Glutamatergic neuron (in vitro differentiated cells): ENCODE results near the gene PLEKHA6. TPM values are rescaled to one million over a fixed set of nuclear protein-coding genes. Genes with fewer than 3 reads are reported as not detected.

ENCODE experiments used
- DNase-seq: peaks from one replicate; pipeline ENCODE4 v3.0.0; 2022
- H3K27ac Mint-ChIP-seq: one replicate; pipeline ENCODE4 v1.8.0; 2020; ENCODE audit warnings: mild to moderate bottlenecking, mixed read lengths, inconsistent platforms; ENCODE audit not compliant: unreplicated experiment
- H3K27me3 Mint-ChIP-seq: one replicate; pipeline ENCODE4 v1.8.0; 2020; ENCODE audit warnings: mild to moderate bottlenecking, moderate library complexity, mixed read lengths, inconsistent platforms; ENCODE audit not compliant: unreplicated experiment
- H3K36me3 Mint-ChIP-seq: one replicate; pipeline ENCODE4 v1.8.0; 2020; ENCODE audit warnings: mild to moderate bottlenecking, mixed read lengths, inconsistent platforms; ENCODE audit not compliant: unreplicated experiment
- H3K4me1 Mint-ChIP-seq: one replicate; pipeline ENCODE4 v1.8.0; 2020; ENCODE audit warnings: mild to moderate bottlenecking, low read depth, mixed read lengths, inconsistent platforms; ENCODE audit not compliant: unreplicated experiment
- H3K4me3 Mint-ChIP-seq: one replicate; pipeline ENCODE4 v1.8.0; 2020; ENCODE audit warnings: mild to moderate bottlenecking, mixed read lengths, inconsistent platforms; ENCODE audit not compliant: unreplicated experiment
- H3K9me3 Mint-ChIP-seq: one replicate; pipeline ENCODE4 v1.8.0; 2020; ENCODE audit warnings: mild to moderate bottlenecking, moderate library complexity, mixed read lengths, inconsistent platforms; ENCODE audit not compliant: unreplicated experiment
- CTCF ChIP-seq: fragments of 200-600 bp; sonication (generic); IDR thresholded peaks from one replicate; pipeline ENCODE4 v1.5.0; 2021; ENCODE audit not compliant: partially characterized antibody, unreplicated experiment
- total RNA-seq: library from RNA; stranded (reverse); fragmentation: NEBNext Ultra II Directional; extraction: Animal tissue kit (Norgen Biotek cat#: 25700); gene quantifications from one replicate; pipeline ENCODE4 v1.2.1, GENCODE V29; 2021; ENCODE audit not compliant: unreplicated experiment

Gene PLEKHA6
- total RNA-seq, 1 donor from 2014 or later: 72.7 TPM

GRCh38 chr1:204357551-204358490, 1.9 kb downstream of the PLEKHA6 start:
- peaks cover 16% of the 10 kb centered on the region for H3K27me3 Mint-ChIP-seq
- peaks cover 16% of the 10 kb centered on the region for H3K9me3 Mint-ChIP-seq
- H3K36me3 Mint-ChIP-seq: no peaks in the 10 kb centered on the region
- H3K4me3 Mint-ChIP-seq: peak overlapping the region; percentile 88
- TF ChIP-seq CTCF: no peak
- DNase-seq: peak; percentile 82
- peaks cover 27% of the 10 kb centered on the region for H3K4me1 Mint-ChIP-seq
- peak overlapping the region; percentile 99 for H3K27ac Mint-ChIP-seq

- Mint-ChIP-seq H3K4me1 (peaks cover 25% of the 10 kb centered on the region), H3K36me3 (no peaks in the 10 kb centered on the region), H3K9me3 (peaks cover 16% of the 10 kb centered on the region), H3K27me3 (peaks cover 15% of the 10 kb centered on the region), H3K4me3 (peak overlapping the region; percentile 88), H3K27ac (peak overlapping the region; percentile 99)
- no peak for DNase-seq
- no peak for TF ChIP-seq CTCF
Measured at GRCh38 chr1:204356997-204357396, 2.7 kb downstream of the PLEKHA6 start.

GRCh38 chr1:204355913-204356312, 3.8 kb downstream of the PLEKHA6 start:
- Mint-ChIP-seq H3K36me3 (no peaks in the 10 kb centered on the region), H3K4me3 (peak overlapping the region; percentile 12), H3K27ac (peak overlapping the region; percentile 70), H3K27me3 (peaks cover 19% of the 10 kb centered on the region), H3K4me1 (peaks cover 28% of the 10 kb centered on the region), H3K9me3 (peaks cover 17% of the 10 kb centered on the region)
- TF ChIP-seq CTCF: no peak
- no peak for DNase-seq

GRCh38 chr1:204354579-204354978, 5.2 kb downstream of the PLEKHA6 start:
- no peaks in the 10 kb centered on the region for H3K36me3 Mint-ChIP-seq
- peaks cover 17% of the 10 kb centered on the region for H3K27me3 Mint-ChIP-seq
- H3K4me3 Mint-ChIP-seq: no peak overlapping the region
- DNase-seq: no peak
- TF ChIP-seq CTCF: no peak
- H3K27ac Mint-ChIP-seq: no peak overlapping the region
- peaks cover 11% of the 10 kb centered on the region for H3K9me3 Mint-ChIP-seq
- H3K4me1 Mint-ChIP-seq: peaks cover 34% of the 10 kb centered on the region

GRCh38 chr1:204353213-204353910, 6.4 kb downstream of the PLEKHA6 start:
- no peak overlapping the region for H3K4me3 Mint-ChIP-seq
- H3K27ac Mint-ChIP-seq: no peak overlapping the region
- peaks cover 11% of the 10 kb centered on the region for H3K27me3 Mint-ChIP-seq
- peaks cover 11% of the 10 kb centered on the region for H3K9me3 Mint-ChIP-seq
- TF ChIP-seq CTCF: no peak
- peaks cover 35% of the 10 kb centered on the region for H3K4me1 Mint-ChIP-seq
- DNase-seq: no peak
- H3K36me3 Mint-ChIP-seq: no peaks in the 10 kb centered on the region
